Pons (tissue), 1 donor: ENCODE data around the gene CREB5.

Experiments
- DNase-seq: peaks from one replicate; pipeline ENCODE4 v3.0.0-alpha.2; 2016; ENCODE audit warnings: low spot score

CREB5 gene

GRCh38 chr7:28748346-28748745 lies 336.0 kb downstream of the CREB5 start:
- DNase-seq, result no peak

GRCh38 chr7:28748933-28749584 lies 336.7 kb downstream of the CREB5 start:
- no peak for DNase-seq

- DNase-seq, result no peak
These were observed 337.3 kb downstream of the CREB5 start for GRCh38 chr7:28749638-28750037.

GRCh38 chr7:28750981-28751380 lies 338.7 kb downstream of the CREB5 start:
- no peak for DNase-seq

- DNase-seq, result no peak
These were observed 341.3 kb downstream of the CREB5 start for GRCh38 chr7:28753613-28754012.

GRCh38 chr7:28754027-28754426 lies 341.7 kb downstream of the CREB5 start:
- peak; percentile 99 for DNase-seq

GRCh38 chr7:28754447-28754846 lies 342.1 kb downstream of the CREB5 start:
- no peak for DNase-seq

- no peak for DNase-seq
These were observed 342.9 kb downstream of the CREB5 start for GRCh38 chr7:28755255-28755654.

GRCh38 chr7:28758186-28758585 lies 345.9 kb downstream of the CREB5 start:
- no peak for DNase-seq

GRCh38 chr7:28759475-28759971 lies 347.2 kb downstream of the CREB5 start:
- DNase-seq, result no peak

- no peak for DNase-seq
These were observed 349.2 kb downstream of the CREB5 start for GRCh38 chr7:28761505-28761904.

GRCh38 chr7:28762651-28763050 lies 350.3 kb downstream of the CREB5 start:
- DNase-seq, result no peak

- no peak for DNase-seq
These were observed 354.0 kb downstream of the CREB5 start for GRCh38 chr7:28766359-28766758.

GRCh38 chr7:28767356-28767755 lies 355.0 kb downstream of the CREB5 start:
- no peak for DNase-seq

GRCh38 chr7:28768577-28769147 lies 356.3 kb downstream of the CREB5 start:
- DNase-seq, result no peak

- DNase-seq, result no peak
These were observed 359.7 kb downstream of the CREB5 start for GRCh38 chr7:28771906-28772622.

GRCh38 chr7:28773423-28774145 lies 361.3 kb downstream of the CREB5 start:
- no peak for DNase-seq

GRCh38 chr7:28774261-28774988 lies 362.1 kb downstream of the CREB5 start:
- no peak for DNase-seq

- DNase-seq, result no peak
These were observed 364.3 kb downstream of the CREB5 start for GRCh38 chr7:28776463-28777157.

GRCh38 chr7:28778786-28779185 lies 366.5 kb downstream of the CREB5 start:
- DNase-seq, result no peak

GRCh38 chr7:28779954-28780353 lies 367.6 kb downstream of the CREB5 start:
- no peak for DNase-seq
